Thyroid gland (tissue), 4 donors: ENCODE data around the gene SOWAHD. TPM values are rescaled to one million over a fixed set of nuclear protein-coding genes. Genes with fewer than 3 reads are reported as not detected.

ENCODE experiments used
- DNase-seq, 2 donors: peaks; one replicate each; pipeline ENCODE4 v3.0.0-alpha.2; 2019
- H3K27ac ChIP-seq, 3 donors: fragments of 200-600 bp; sonication (generic); 1 replicate in 2 of 3; 2 replicates in 1 of 3; pipeline ENCODE4 v1.5.1; 2016 to 2019; ENCODE audit warnings: mild to moderate bottlenecking in 1 of 3, moderate library complexity in 1 of 3
- H3K27me3 ChIP-seq: fragments of 200-600 bp; sonication (generic); one replicate; pipeline ENCODE4 v1.5.1; 2019
- H3K36me3 ChIP-seq, 2 donors: fragments of 200-600 bp; sonication (generic); one replicate each; pipeline ENCODE4 v1.5.1; 2016 to 2019
- H3K4me1 ChIP-seq, 2 donors: fragments of 200-600 bp; sonication (generic); one replicate each; pipeline ENCODE4 v1.5.1; 2017 to 2019
- H3K4me3 ChIP-seq, 3 donors: fragments of 200-600 bp; sonication (generic); replicated peaks in 1 of 3; 1 replicate in 2 of 3; 2 replicates in 1 of 3; pipeline ENCODE4 v1.5.1; 2016; ENCODE audit warnings: mild to moderate bottlenecking in 1 of 3
- H3K9me3 ChIP-seq: fragments of 200-600 bp; sonication (generic); one replicate; pipeline ENCODE4 v1.5.1; 2017
- POLR2A ChIP-seq, 2 donors: fragments of 450-650 bp; IDR thresholded peaks; one replicate each; pipeline ENCODE4 v1.6.1; 2017; ENCODE audit warnings: antibody characterized with exemption in 2 of 2, mild to moderate bottlenecking in 2 of 2, moderate library complexity in 1 of 2
- WGBS, 2 donors: methylation state at CpG; one replicate each; pipeline ENCODE4 v1.1.5; 2017; 5-methylcytosine and 5-hydroxymethylcytosine counted together
- intact Hi-C: fragments of 100-400 bp; cut with DNase I; formaldehyde crosslinking; loops from one replicate; pipeline ENCODE4 v1.15.1; 2023
- total RNA-seq, 4 donors: library from RNA; depleted of rRNA; stranded (reverse); fragments of >200 nt; gene quantifications; one replicate each; pipeline ENCODE4 v1.2.3, GENCODE V29; 2016
- TF ChIP-seq, protein P1 (sequence below), 6 experiments: fragments of 200-600 bp in 3 of 6; fragments of 450-650 bp in 3 of 6; sonication (generic) in 3 of 6; IDR thresholded peaks; one replicate each; pipeline ENCODE4 v1.5.1; 2016 to 2019; ENCODE audit warnings: antibody characterized with exemption in 6 of 6, mild to moderate bottlenecking in 2 of 6, inconsistent platforms in 1 of 6, moderate library complexity in 1 of 6

SOWAHD gene
- total RNA-seq, 4 donors from 2014 or later = not detected

DNA sequence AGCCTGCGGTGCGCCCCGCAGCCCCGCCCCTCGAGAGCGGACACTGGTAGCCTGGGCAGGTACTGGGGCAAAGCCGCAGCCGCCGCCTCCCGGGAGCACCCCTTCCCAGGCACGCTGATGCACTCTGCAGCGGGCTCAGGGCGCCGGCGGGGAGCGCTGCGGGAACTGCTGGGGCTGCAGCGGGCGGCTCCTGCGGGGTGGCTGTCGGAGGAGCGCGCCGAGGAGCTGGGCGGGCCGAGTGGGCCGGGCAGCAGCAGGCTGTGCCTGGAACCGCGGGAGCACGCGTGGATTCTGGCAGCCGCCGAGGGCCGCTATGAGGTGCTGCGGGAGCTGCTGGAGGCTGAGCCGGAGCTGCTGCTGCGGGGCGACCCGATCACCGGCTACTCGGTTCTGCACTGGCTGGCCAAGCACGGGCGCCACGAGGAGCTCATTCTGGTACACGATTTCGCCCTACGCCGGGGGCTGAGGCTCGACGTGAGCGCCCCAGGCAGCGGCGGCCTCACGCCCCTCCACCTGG is 401 bp downstream of the SOWAHD start:
- Histone ChIP-seq H3K36me3 (no peaks in the 10 kb centered on the region), H3K4me1 (no peaks in the 10 kb centered on the region), H3K4me3 (peak overlapping the region in 2 of 3 donors; percentile 15 to 32), H3K27me3 (no peaks in the 10 kb centered on the region), H3K27ac (no peak overlapping the region), H3K9me3 (no peaks in the 10 kb centered on the region)
- intact Hi-C loops = no loop called here
- peak; percentile 10 to 16 for DNase-seq
- WGBS, 2 donors = no CpG with 5 or more reads among the region's 54 CpGs
- TF ChIP-seq, protein P1, sequence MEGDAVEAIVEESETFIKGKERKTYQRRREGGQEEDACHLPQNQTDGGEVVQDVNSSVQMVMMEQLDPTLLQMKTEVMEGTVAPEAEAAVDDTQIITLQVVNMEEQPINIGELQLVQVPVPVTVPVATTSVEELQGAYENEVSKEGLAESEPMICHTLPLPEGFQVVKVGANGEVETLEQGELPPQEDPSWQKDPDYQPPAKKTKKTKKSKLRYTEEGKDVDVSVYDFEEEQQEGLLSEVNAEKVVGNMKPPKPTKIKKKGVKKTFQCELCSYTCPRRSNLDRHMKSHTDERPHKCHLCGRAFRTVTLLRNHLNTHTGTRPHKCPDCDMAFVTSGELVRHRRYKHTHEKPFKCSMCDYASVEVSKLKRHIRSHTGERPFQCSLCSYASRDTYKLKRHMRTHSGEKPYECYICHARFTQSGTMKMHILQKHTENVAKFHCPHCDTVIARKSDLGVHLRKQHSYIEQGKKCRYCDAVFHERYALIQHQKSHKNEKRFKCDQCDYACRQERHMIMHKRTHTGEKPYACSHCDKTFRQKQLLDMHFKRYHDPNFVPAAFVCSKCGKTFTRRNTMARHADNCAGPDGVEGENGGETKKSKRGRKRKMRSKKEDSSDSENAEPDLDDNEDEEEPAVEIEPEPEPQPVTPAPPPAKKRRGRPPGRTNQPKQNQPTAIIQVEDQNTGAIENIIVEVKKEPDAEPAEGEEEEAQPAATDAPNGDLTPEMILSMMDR (IDR thresholded peaks at IDR 0.05) = no peak
- TF ChIP-seq POLR2A (IDR thresholded peaks at IDR 0.05) = no peak

DNA sequence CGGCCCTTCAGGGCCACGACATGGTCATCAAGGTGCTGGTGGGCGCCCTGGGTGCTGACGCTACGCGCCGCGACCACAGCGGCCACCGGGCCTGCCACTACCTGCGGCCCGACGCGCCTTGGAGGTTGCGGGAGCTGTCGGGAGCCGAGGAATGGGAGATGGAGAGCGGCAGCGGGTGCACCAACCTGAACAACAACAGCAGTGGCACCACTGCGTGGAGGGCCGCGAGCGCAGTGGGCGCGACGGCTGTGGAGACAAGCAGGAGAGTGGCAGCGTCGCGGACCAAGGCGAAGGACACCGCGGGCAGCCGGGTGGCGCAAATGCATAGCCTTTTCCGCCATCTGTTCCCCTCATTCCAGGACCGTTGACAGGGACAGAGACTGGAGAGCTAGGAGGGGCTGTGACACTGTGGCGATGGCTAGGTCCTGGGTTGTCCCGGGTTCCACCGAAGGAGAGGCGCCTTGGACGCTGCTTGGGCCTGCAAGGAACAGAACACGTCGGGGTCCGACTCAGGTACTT is 919 bp downstream of the SOWAHD start:
- DNase-seq = no peak

DNA sequence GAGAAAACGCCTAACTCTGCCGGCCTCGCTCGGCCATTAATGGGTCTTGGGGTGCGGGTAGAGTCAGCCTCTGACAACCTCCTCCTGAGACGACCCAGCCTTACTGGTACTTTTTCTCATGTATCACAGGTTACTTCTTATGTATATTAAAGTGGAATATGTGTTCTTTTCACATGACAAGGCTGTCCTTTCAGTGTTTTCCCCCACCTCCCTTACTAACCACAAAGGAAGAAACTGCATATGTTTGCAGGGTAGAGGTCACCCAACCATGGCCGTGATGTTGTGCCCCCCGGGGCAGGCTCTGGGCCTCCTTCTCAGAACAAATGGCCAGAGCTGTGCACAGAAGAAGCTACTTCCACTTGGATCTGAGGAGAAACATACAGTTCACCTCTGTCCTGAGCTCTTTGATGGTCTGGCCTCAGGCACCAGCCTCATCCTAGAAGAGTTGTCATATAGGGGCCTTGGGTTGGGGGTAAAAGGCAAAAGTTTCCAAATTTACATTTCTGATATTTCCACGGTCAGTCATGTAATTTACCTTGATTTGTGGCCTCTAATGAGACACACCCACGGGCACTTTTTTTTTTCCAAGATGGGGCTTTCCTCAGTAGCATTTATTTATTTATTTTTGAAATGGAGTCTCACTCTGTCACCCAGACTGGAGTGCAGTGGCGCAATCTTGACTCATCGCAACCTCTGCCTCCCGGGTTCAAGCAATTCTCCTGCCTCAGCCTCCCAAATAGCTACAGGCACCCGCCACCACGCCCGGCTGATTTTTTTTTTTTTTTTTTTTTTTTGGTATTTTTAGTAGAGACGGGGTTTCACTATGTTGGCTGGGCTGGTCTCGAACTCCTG is 1.9 kb downstream of the SOWAHD start:
- Histone ChIP-seq H3K36me3 (no peaks in the 10 kb centered on the region), H3K27ac (no peak overlapping the region), H3K27me3 (no peaks in the 10 kb centered on the region), H3K9me3 (no peaks in the 10 kb centered on the region), H3K4me1 (no peaks in the 10 kb centered on the region), H3K4me3 (no peak overlapping the region)
- intact Hi-C loops = no loop called here
- no peak for DNase-seq
- no peak for TF ChIP-seq POLR2A (IDR thresholded peaks at IDR 0.05)
- TF ChIP-seq, protein P1 (IDR thresholded peaks at IDR 0.05) = no peak
- WGBS, 2 donors = 91 to 97% methylated on average over 16 to 18 of the region's 18 CpGs

More for the DNA sequence above, 919 bp downstream of the SOWAHD start:
- Histone ChIP-seq H3K27ac (no peak overlapping the region), H3K9me3 (no peaks in the 10 kb centered on the region), H3K36me3 (no peaks in the 10 kb centered on the region), H3K27me3 (no peaks in the 10 kb centered on the region), H3K4me1 (no peaks in the 10 kb centered on the region), H3K4me3 (peak overlapping the region in 1 of 3 donors; percentile 32)
- WGBS, 2 donors = 33 to 50% methylated on average over 1 to 2 of the region's 44 CpGs
- intact Hi-C loops = no loop called here
- no peak for TF ChIP-seq POLR2A (IDR thresholded peaks at IDR 0.05)
- TF ChIP-seq, protein P1 (IDR thresholded peaks at IDR 0.05) = no peak

DNA sequence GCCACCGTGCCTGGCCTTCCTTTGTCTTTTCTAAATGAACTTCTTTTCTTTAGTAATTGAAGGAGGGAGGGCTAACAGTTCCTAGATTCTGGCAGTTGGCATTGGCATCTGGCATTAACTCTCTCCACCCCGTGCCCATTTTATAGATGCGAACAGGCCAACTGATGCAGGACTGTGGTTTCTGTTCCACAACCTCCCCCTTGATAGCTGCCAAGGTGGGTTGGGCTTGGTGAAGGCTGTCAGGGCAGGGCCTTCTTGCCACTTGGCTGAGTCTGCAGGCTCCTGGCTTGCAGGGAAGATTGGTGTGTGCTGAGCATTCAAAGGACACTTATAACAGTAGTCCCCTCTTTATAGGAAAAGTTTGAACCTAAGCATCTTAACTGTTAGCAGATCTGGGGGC is 4.3 kb downstream of the SOWAHD start:
- H3K36me3 ChIP-seq = no peaks in the 10 kb centered on the region
- WGBS, 2 donors = 80 to 87% methylated on average over 3 of the region's 3 CpGs
- peak in 1 of 2 donors; percentile 18 for DNase-seq

More for the DNA sequence above, 4.3 kb downstream of the SOWAHD start:
- intact Hi-C loops = no loop called here
- no peak for TF ChIP-seq POLR2A (IDR thresholded peaks at IDR 0.05)
- TF ChIP-seq, protein P1 (IDR thresholded peaks at IDR 0.05) = no peak
- Histone ChIP-seq H3K4me1 (no peaks in the 10 kb centered on the region), H3K27ac (no peak overlapping the region), H3K9me3 (no peaks in the 10 kb centered on the region), H3K27me3 (no peaks in the 10 kb centered on the region), H3K4me3 (no peak overlapping the region)
